SK-N-MC (cell line): ENCODE results near the gene SET.

Source experiments
- EZH2 ChIP-seq: fragments of 200-600 bp; sonication (generic); IDR thresholded peaks from one replicate; pipeline ENCODE4 v1.6.1; 2017; ENCODE audit warnings: antibody characterized with exemption
- FOXP2 ChIP-seq: optimal IDR thresholded peaks from 2 replicates; pipeline ENCODE3; 2011; ENCODE audit warnings: mild to moderate bottlenecking, moderate library complexity; ENCODE audit not compliant: insufficient read depth; ENCODE audit errors: extremely low read length, control extremely low read depth
- POLR2AphosphoS5 ChIP-seq: IDR thresholded peaks from 2 replicates; pipeline ENCODE4 v1.6.1; 2012; ENCODE audit warnings: mild to moderate bottlenecking, low read depth, low read length, borderline replicate concordance

DNA sequence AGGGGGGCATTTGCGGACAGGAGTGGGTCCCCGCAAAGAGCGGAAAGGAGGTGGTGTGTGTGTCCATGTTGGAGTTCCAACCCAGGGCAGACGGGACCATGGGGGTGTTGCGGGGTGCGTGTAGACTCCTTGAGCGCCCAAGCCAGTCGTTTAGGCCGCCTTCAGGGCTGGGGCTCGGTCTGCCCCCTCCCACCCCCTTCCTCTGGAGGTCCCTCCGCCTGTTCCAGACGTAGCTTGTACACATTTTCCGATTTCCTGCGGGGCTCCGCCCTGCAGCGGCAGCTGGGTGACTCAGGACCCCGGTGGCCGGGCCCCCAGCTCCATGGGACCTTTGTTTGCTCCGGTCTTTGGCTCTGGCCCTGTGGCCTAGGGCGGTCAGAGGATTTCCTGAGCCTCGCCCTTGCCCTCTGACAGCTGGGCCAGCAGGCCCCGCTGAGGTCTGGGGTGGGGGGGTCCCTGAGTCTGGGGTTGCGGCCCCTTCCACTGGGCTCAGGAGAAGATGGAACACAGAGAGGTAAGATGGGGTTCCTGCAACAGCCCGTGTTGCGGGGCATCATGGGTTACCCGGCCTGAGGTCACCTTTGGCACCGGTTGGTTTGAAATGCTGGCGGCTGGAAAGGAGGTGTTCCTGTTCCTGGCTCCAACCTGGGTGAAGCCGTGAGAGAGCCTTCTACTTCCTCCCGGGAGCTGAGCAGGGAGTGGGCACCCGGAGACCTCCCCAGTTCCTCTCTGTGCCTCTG lies 14.8 kb downstream of the SET start:
- no peak for TF ChIP-seq POLR2AphosphoS5
- no peak for TF ChIP-seq EZH2
- TF ChIP-seq FOXP2, result no peak
